Natural killer cell (primary cell): ENCODE results near the gene TMEM176A. TPM values are rescaled to one million over a fixed set of nuclear protein-coding genes. Genes with fewer than 3 reads are reported as not detected.

Experiments used
- ATAC-seq, 3 donors: fragments of 150-1000 bp in 2 of 3; fragments of 200-7000 bp in 1 of 3; cut with Tn5 transposase; 1 replicate in 1 of 3; 2 replicates in 2 of 3; pipeline ENCODE4 v1.10.0; 2021; ENCODE audit warnings: mild to moderate bottlenecking in 2 of 3, moderate library complexity in 2 of 3
- DNase-seq, 2 donors: peaks; one replicate each; pipeline versions ENCODE4 v3.0.0 to v3.0.0-alpha.2; 2013 to 2021; ENCODE audit warnings: mixed read lengths in 1 of 2
- H3K27ac ChIP-seq: one replicate; pipeline ENCODE4 v1.5.1; 2013; ENCODE audit warnings: mild to moderate bottlenecking, low read length
- H3K27me3 ChIP-seq: one replicate; pipeline ENCODE4 v1.6.1; 2013; ENCODE audit warnings: low read length; ENCODE audit not compliant: control insufficient read depth, insufficient read depth
- H3K36me3 ChIP-seq: one replicate; pipeline ENCODE4 v1.6.1; 2013; ENCODE audit warnings: low read length; ENCODE audit not compliant: control insufficient read depth, insufficient read depth
- H3K4me1 ChIP-seq: one replicate; pipeline ENCODE4 v1.6.1; 2013; ENCODE audit warnings: low read length; ENCODE audit not compliant: control insufficient read depth, insufficient read depth
- H3K4me3 ChIP-seq: one replicate; pipeline ENCODE4 v1.5.1; 2013; ENCODE audit warnings: low read length
- H3K9me3 ChIP-seq: one replicate; pipeline ENCODE4 v1.6.1; 2013; ENCODE audit warnings: low read length; ENCODE audit not compliant: control insufficient read depth, insufficient read depth
- H3K27ac Mint-ChIP-seq, 2 donors: one replicate each; pipeline ENCODE4 v1.8.0; 2022; ENCODE audit warnings: mild to moderate bottlenecking in 2 of 2, mixed read lengths in 2 of 2, moderate library complexity in 1 of 2
- H3K27me3 Mint-ChIP-seq, 2 donors: one replicate each; pipeline ENCODE4 v1.8.0; 2022; ENCODE audit warnings: low read depth in 2 of 2, mixed read lengths in 2 of 2
- H3K36me3 Mint-ChIP-seq: one replicate; pipeline ENCODE4 v1.8.0; 2022; ENCODE audit warnings: mixed read lengths
- H3K4me1 Mint-ChIP-seq, 2 donors: one replicate each; pipeline ENCODE4 v1.8.0; 2022; ENCODE audit warnings: mixed read lengths in 2 of 2
- H3K4me3 Mint-ChIP-seq: one replicate; pipeline ENCODE4 v1.8.0; 2022; ENCODE audit warnings: mild to moderate bottlenecking, moderate library complexity, mixed read lengths
- H3K9me3 Mint-ChIP-seq, 2 donors: one replicate each; pipeline ENCODE4 v1.8.0; 2022; ENCODE audit warnings: mixed read lengths in 2 of 2
- CTCF ChIP-seq: fragments of 200-600 bp; IDR thresholded peaks from one replicate; pipeline ENCODE4 v1.8.0; 2022; ENCODE audit warnings: antibody characterized with exemption
- WGBS: methylation state at CpG from one replicate; pipeline ENCODE4 v1.1.7; 2013; ENCODE audit warnings: missing lambda C conversion rate; ENCODE audit not compliant: insufficient coverage; 5-methylcytosine and 5-hydroxymethylcytosine counted together
- intact Hi-C: fragments of 100-400 bp; cut with micrococcal nuclease; formaldehyde crosslinking; loops from one replicate; pipeline ENCODE4 v1.14.2; 2022
- total RNA-seq, 4 donors: library from RNA; stranded (reverse); fragments of 120-200 nt in 1 of 4; gene quantifications; one replicate each; pipeline versions ENCODE4 v1.2.3 to v1.2.4, GENCODE V29; 2013 to 2022

The TMEM176A gene
- total RNA-seq, 3 donors from 2014 or later (not counting 1 experiment from before 2014, with no cell fraction given) = 2.0 TPM; not detected in 2

GRCh38 chr7:150780292-150780691 lies 20.3 kb upstream of the TMEM176A start:
- ATAC-seq = no peak
- Histone ChIP-seq H3K36me3 (no peaks in the 10 kb centered on the region), H3K9me3 (no peaks in the 10 kb centered on the region), H3K4me3 (no peak overlapping the region), H3K27me3 (no peaks in the 10 kb centered on the region), H3K27ac (no peak overlapping the region), H3K4me1 (peaks cover 3% of the 10 kb centered on the region)
- no peaks in the 10 kb centered on the region for H3K36me3 Mint-ChIP-seq
- H3K9me3 Mint-ChIP-seq = no peaks in the 10 kb centered on the region
- peaks cover 9 to 13% of the 10 kb centered on the region in 2 donors for H3K27me3 Mint-ChIP-seq
- H3K4me1 Mint-ChIP-seq = peaks cover 5% of the 10 kb centered on the region in 2 donors
- intact Hi-C loops = no loop called here
- H3K27ac Mint-ChIP-seq = no peak overlapping the region
- DNase-seq = no peak
- 65% methylated on average over 3 of the region's 3 CpGs for WGBS
- no peak overlapping the region for H3K4me3 Mint-ChIP-seq
- no peak for TF ChIP-seq CTCF

- H3K27ac Mint-ChIP-seq = no peak overlapping the region
- DNase-seq = no peak
Measured at GRCh38 chr7:150781103-150781502, 19.5 kb upstream of the TMEM176A start.

GRCh38 chr7:150781961-150782360 lies 18.6 kb upstream of the TMEM176A start:
- TF ChIP-seq CTCF = no peak
- no peak overlapping the region for H3K27ac ChIP-seq
- Mint-ChIP-seq H3K36me3 (no peaks in the 10 kb centered on the region), H3K4me3 (no peak overlapping the region), H3K9me3 (no peaks in the 10 kb centered on the region), H3K27me3 (peaks cover 9 to 15% of the 10 kb centered on the region in 2 donors), H3K27ac (no peak overlapping the region), H3K4me1 (peaks cover 5% of the 10 kb centered on the region in 2 donors)
- intact Hi-C loops = no loop called here
- H3K4me1 ChIP-seq = peaks cover 3% of the 10 kb centered on the region
- no peak for DNase-seq
- H3K9me3 ChIP-seq = no peaks in the 10 kb centered on the region
- H3K4me3 ChIP-seq = no peak overlapping the region
- no peak for ATAC-seq
- WGBS = 83% methylated on average over 2 of the region's 2 CpGs
- H3K36me3 ChIP-seq = no peaks in the 10 kb centered on the region
- no peaks in the 10 kb centered on the region for H3K27me3 ChIP-seq

More at GRCh38 chr7:150781103-150781502, 19.5 kb upstream of the TMEM176A start:
- intact Hi-C loops = no loop called here
- Mint-ChIP-seq H3K4me1 (peaks cover 5% of the 10 kb centered on the region in 2 donors), H3K27me3 (peaks cover 9 to 15% of the 10 kb centered on the region in 2 donors), H3K4me3 (no peak overlapping the region), H3K36me3 (no peaks in the 10 kb centered on the region), H3K9me3 (no peaks in the 10 kb centered on the region)
- no peaks in the 10 kb centered on the region for H3K36me3 ChIP-seq
- no peak for ATAC-seq
- no peak for TF ChIP-seq CTCF
- H3K27me3 ChIP-seq = no peaks in the 10 kb centered on the region
- H3K9me3 ChIP-seq = no peaks in the 10 kb centered on the region
- H3K27ac ChIP-seq = no peak overlapping the region
- WGBS = 32% methylated on average over 3 of the region's 3 CpGs
- peaks cover 3% of the 10 kb centered on the region for H3K4me1 ChIP-seq
- no peak overlapping the region for H3K4me3 ChIP-seq

GRCh38 chr7:150784120-150784736 lies 16.3 kb upstream of the TMEM176A start:
- Mint-ChIP-seq H3K4me1 (no peaks in the 10 kb centered on the region), H3K36me3 (no peaks in the 10 kb centered on the region), H3K9me3 (no peaks in the 10 kb centered on the region), H3K27ac (no peak overlapping the region), H3K27me3 (peaks cover 0 to 17% of the 10 kb centered on the region in 2 donors), H3K4me3 (no peak overlapping the region)
- Histone ChIP-seq H3K4me1 (peaks cover 6% of the 10 kb centered on the region), H3K9me3 (no peaks in the 10 kb centered on the region), H3K27ac (no peak overlapping the region), H3K36me3 (no peaks in the 10 kb centered on the region), H3K4me3 (no peak overlapping the region), H3K27me3 (no peaks in the 10 kb centered on the region)
- intact Hi-C loops = no loop called here
- no peak for TF ChIP-seq CTCF
- WGBS = 60% methylated on average over 9 of the region's 9 CpGs
- DNase-seq (no peak), ATAC-seq (no peak)
